B cell (primary cell): Measurements from ENCODE around the gene RAB26.

Experiments
- CTCF ChIP-seq: fragments of 200-600 bp; IDR thresholded peaks from one replicate; pipeline ENCODE4 v1.8.0; 2022; ENCODE audit warnings: antibody characterized with exemption, mild to moderate bottlenecking
- EZH2 ChIP-seq: IDR thresholded peaks from 2 replicates; pipeline ENCODE4 v1.6.1; 2012; ENCODE audit warnings: borderline replicate concordance, low read depth, mild to moderate bottlenecking, moderate library complexity, low read length; ENCODE audit not compliant: insufficient read depth, poor library complexity, severe bottlenecking

GRCh38 chr16:2157480-2158261, 9.2 kb downstream of the RAB26 start:
- TF ChIP-seq CTCF (no peak), EZH2 (no peak)
